Mesodermal cell (in vitro differentiated cells): Measurements from ENCODE around the gene HMGXB3.

Source experiments
- H3K27ac ChIP-seq: 2 replicates; pipeline ENCODE4 v1.7.0; 2013; ENCODE audit warnings: mild to moderate bottlenecking, low read depth, low read length, moderate library complexity; ENCODE audit not compliant: severe bottlenecking
- H3K36me3 ChIP-seq: 2 replicates; pipeline ENCODE4 v1.7.1; 2013; ENCODE audit warnings: mild to moderate bottlenecking, low read length, moderate library complexity; ENCODE audit not compliant: control insufficient read depth, insufficient read depth
- H3K4me1 ChIP-seq: one replicate; pipeline ENCODE4 v1.7.1; 2013; ENCODE audit warnings: mild to moderate bottlenecking, low read length; ENCODE audit not compliant: insufficient read depth, control insufficient read depth, poor library complexity, severe bottlenecking
- H3K4me3 ChIP-seq: 2 replicates; pipeline ENCODE4 v1.7.0; 2013; ENCODE audit warnings: low read length, control low read depth, mild to moderate bottlenecking; ENCODE audit not compliant: insufficient read depth, poor library complexity, severe bottlenecking; ENCODE audit errors: extremely low read depth
- H3K9me3 ChIP-seq: 2 replicates; pipeline ENCODE4 v1.7.1; 2013; ENCODE audit warnings: mild to moderate bottlenecking, low read length, moderate library complexity; ENCODE audit not compliant: control insufficient read depth
- WGBS, 2 experiments: methylation state at CpG; one replicate each; pipeline ENCODE4 v1.1.5; 2013; ENCODE audit warnings: missing lambda C conversion rate in 2 of 2; ENCODE audit not compliant: insufficient coverage in 2 of 2; 5-methylcytosine and 5-hydroxymethylcytosine counted together

Gene HMGXB3

GRCh38 chr5:150061538-150061995 is 61.0 kb downstream of the HMGXB3 start:
- Histone ChIP-seq H3K36me3 (no peaks in the 10 kb centered on the region), H3K9me3 (no peaks in the 10 kb centered on the region), H3K4me1 (peaks cover 18% of the 10 kb centered on the region), H3K27ac (no peak overlapping the region), H3K4me3 (no peak overlapping the region)
- 96 to 97% methylated on average over 7 to 9 of the region's 12 CpGs for WGBS, 2 experiments

GRCh38 chr5:150062216-150062922 is 61.8 kb downstream of the HMGXB3 start:
- no peak overlapping the region for H3K27ac ChIP-seq
- no peaks in the 10 kb centered on the region for H3K36me3 ChIP-seq
- 86 to 100% methylated on average over 1 to 2 of the region's 2 CpGs for WGBS, 2 experiments
- H3K4me3 ChIP-seq, result no peak overlapping the region
- peaks cover 22% of the 10 kb centered on the region for H3K4me1 ChIP-seq
- H3K9me3 ChIP-seq, result no peaks in the 10 kb centered on the region

- peaks cover 21% of the 10 kb centered on the region for H3K4me1 ChIP-seq
- no peak overlapping the region for H3K27ac ChIP-seq
- H3K36me3 ChIP-seq, result no peaks in the 10 kb centered on the region
- H3K9me3 ChIP-seq, result no peaks in the 10 kb centered on the region
- H3K4me3 ChIP-seq, result no peak overlapping the region
- 70 to 100% methylated on average over 2 to 4 of the region's 5 CpGs for WGBS, 2 experiments
Measured at GRCh38 chr5:150063638-150064037, 63.1 kb downstream of the HMGXB3 start.

DNA sequence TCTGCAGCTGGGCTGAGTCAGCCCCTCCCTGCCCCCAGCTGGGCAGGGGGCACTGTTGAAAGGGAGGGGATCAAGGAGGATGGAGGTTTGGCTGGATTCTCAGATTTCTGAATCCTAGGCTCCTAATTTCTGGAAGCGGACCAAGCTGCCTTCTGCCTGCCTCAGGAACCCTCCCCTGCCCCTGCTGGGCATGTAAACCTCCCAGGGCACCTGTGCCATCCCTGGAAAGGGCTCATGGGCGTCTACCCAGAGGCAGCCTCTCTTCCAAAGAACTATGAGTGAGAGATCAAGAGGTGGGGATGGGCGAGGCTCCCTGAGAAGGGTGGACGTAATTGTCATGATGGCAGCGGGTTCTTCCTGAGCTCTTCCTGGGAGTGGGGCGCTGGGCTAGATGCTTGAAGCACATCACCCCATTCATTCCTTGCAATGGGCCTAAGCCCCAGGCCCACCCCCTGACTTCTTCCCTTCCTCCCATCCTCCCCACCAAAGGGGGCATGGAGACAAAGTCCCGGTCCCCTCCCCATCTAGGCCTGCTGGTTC is 64.2 kb downstream of the HMGXB3 start:
- Histone ChIP-seq H3K9me3 (no peaks in the 10 kb centered on the region), H3K27ac (no peak overlapping the region), H3K4me3 (no peak overlapping the region), H3K36me3 (no peaks in the 10 kb centered on the region), H3K4me1 (peaks cover 19% of the 10 kb centered on the region)
- WGBS, 2 experiments, result 100% methylated on average over 2 of the region's 7 CpGs; no CpG with 5 or more reads in 1 of the 2 experiments

- no peaks in the 10 kb centered on the region for H3K36me3 ChIP-seq
- H3K9me3 ChIP-seq, result no peaks in the 10 kb centered on the region
- H3K27ac ChIP-seq, result no peak overlapping the region
- 68 to 80% methylated on average over 1 to 3 of the region's 6 CpGs for WGBS, 2 experiments
- H3K4me3 ChIP-seq, result no peak overlapping the region
- peaks cover 19% of the 10 kb centered on the region for H3K4me1 ChIP-seq
Measured at GRCh38 chr5:150065346-150065745, 64.8 kb downstream of the HMGXB3 start.

DNA sequence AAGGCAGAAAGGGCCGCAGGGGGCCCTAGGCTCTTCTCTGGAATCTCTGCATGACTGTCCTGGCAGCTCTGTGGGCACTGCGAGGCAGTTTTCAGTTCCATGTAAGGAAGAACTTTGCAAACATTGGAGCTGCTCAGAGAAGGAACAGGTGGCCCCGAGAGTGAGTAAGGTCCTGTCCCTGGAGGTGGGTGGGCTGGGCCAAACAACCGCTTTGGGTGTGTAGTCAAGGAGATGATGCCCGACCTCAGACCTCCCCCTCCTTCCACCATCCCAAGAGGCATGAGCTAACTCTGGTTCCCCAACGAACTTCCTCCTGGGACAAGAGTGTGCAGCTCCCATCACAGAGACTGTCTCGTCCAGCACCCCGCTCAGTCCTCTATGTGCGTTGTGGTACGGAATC is 65.3 kb downstream of the HMGXB3 start:
- WGBS, 2 experiments, result 89 to 90% methylated on average over 6 to 7 of the region's 10 CpGs
- Histone ChIP-seq H3K4me1 (peaks cover 19% of the 10 kb centered on the region), H3K4me3 (no peak overlapping the region), H3K27ac (no peak overlapping the region), H3K36me3 (no peaks in the 10 kb centered on the region), H3K9me3 (no peaks in the 10 kb centered on the region)

DNA sequence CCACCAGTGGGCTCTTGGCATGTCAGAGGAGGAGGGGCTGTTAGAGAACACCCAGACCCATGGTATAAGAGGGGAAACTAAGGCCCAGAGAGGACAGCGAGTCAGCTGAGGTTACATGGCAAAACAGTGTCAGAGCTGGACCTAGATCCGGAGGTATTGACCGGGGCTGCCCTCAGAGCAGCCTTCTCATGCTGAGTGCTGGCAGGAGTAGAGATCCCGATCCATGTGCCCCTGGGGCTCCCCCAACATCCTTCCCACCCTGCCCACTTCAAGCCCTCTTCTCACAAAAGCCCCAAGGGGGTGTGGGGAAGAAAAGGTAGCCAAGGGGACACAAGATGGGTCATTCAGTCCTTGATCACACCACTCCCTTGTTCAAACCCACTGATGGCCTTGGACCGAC is 65.9 kb downstream of the HMGXB3 start:
- H3K4me1 ChIP-seq, result peaks cover 19% of the 10 kb centered on the region
- H3K36me3 ChIP-seq, result no peaks in the 10 kb centered on the region
- WGBS, 2 experiments, result 90 to 96% methylated on average over 3 to 4 of the region's 5 CpGs
- H3K9me3 ChIP-seq, result no peaks in the 10 kb centered on the region
- no peak overlapping the region for H3K27ac ChIP-seq
- H3K4me3 ChIP-seq, result no peak overlapping the region

GRCh38 chr5:150066901-150067396 is 66.4 kb downstream of the HMGXB3 start:
- WGBS, 2 experiments, result 83% methylated on average over 2 of the region's 2 CpGs
- H3K27ac ChIP-seq, result no peak overlapping the region
- no peak overlapping the region for H3K4me3 ChIP-seq
- H3K9me3 ChIP-seq, result no peaks in the 10 kb centered on the region
- H3K36me3 ChIP-seq, result no peaks in the 10 kb centered on the region
- H3K4me1 ChIP-seq, result peaks cover 19% of the 10 kb centered on the region

- no peaks in the 10 kb centered on the region for H3K9me3 ChIP-seq
- H3K4me3 ChIP-seq, result no peak overlapping the region
- no peak overlapping the region for H3K27ac ChIP-seq
- peaks cover 19% of the 10 kb centered on the region for H3K4me1 ChIP-seq
- H3K36me3 ChIP-seq, result no peaks in the 10 kb centered on the region
- 97 to 100% methylated on average over 4 to 6 of the region's 6 CpGs for WGBS, 2 experiments
Measured at GRCh38 chr5:150067405-150067960, 66.9 kb downstream of the HMGXB3 start.

GRCh38 chr5:150068071-150068470 is 67.5 kb downstream of the HMGXB3 start:
- Histone ChIP-seq H3K4me3 (no peak overlapping the region), H3K9me3 (no peaks in the 10 kb centered on the region), H3K4me1 (peaks cover 19% of the 10 kb centered on the region), H3K27ac (no peak overlapping the region), H3K36me3 (no peaks in the 10 kb centered on the region)
- 90 to 97% methylated on average over 6 of the region's 6 CpGs for WGBS, 2 experiments

GRCh38 chr5:150068472-150068871 is 67.9 kb downstream of the HMGXB3 start:
- 88 to 100% methylated on average over 2 of the region's 4 CpGs for WGBS, 2 experiments
- no peak overlapping the region for H3K4me3 ChIP-seq

More at GRCh38 chr5:150068472-150068871, 67.9 kb downstream of the HMGXB3 start:
- Histone ChIP-seq H3K27ac (no peak overlapping the region), H3K4me1 (peaks cover 19% of the 10 kb centered on the region), H3K36me3 (no peaks in the 10 kb centered on the region), H3K9me3 (no peaks in the 10 kb centered on the region)
